Neuronal stem cell (in vitro differentiated cells): Measurements from ENCODE around the gene CTNNBIP1.
A peak's percentile ranks its signal among the peaks of the same experiment; 100 is the strongest.

ENCODE experiments used
- DNase-seq: peaks from one replicate; pipeline ENCODE4 v3.0.0-alpha.2; 2013; ENCODE audit warnings: low spot score
- H2AFZ ChIP-seq: one replicate; pipeline ENCODE4 v1.6.1; 2013; ENCODE audit warnings: mild to moderate bottlenecking, low read length, inconsistent platforms
- H2AK5ac ChIP-seq: 2 replicates; pipeline ENCODE4 v1.6.1; 2013; ENCODE audit warnings: low read depth, mild to moderate bottlenecking, inconsistent platforms, low read length, moderate library complexity, mixed read lengths
- H2BK120ac ChIP-seq: 2 replicates; pipeline ENCODE4 v1.6.1; 2013; ENCODE audit warnings: low read depth, mild to moderate bottlenecking, inconsistent platforms, low read length, moderate library complexity, mixed read lengths
- H2BK12ac ChIP-seq: one replicate; pipeline ENCODE4 v1.6.1; 2013; ENCODE audit warnings: low read length, inconsistent platforms
- H2BK15ac ChIP-seq: 2 replicates; pipeline ENCODE4 v1.6.1; 2013; ENCODE audit warnings: mild to moderate bottlenecking, low read length, inconsistent platforms, mixed read lengths
- H2BK5ac ChIP-seq: one replicate; pipeline ENCODE4 v1.6.1; 2013; ENCODE audit warnings: inconsistent platforms, mild to moderate bottlenecking, low read length, moderate library complexity
- H3K14ac ChIP-seq: one replicate; pipeline ENCODE4 v1.6.1; 2013; ENCODE audit warnings: low read length, inconsistent platforms
- H3K18ac ChIP-seq: 2 replicates; pipeline ENCODE4 v1.6.1; 2013; ENCODE audit warnings: low read length, inconsistent platforms
- H3K23ac ChIP-seq: 2 replicates; pipeline ENCODE4 v1.6.1; 2013; ENCODE audit warnings: low read depth, mild to moderate bottlenecking, mixed read lengths, low read length, inconsistent platforms; ENCODE audit not compliant: poor library complexity
- H3K27ac ChIP-seq: replicated peaks from 3 replicates; pipeline ENCODE4 v1.5.1; 2013; ENCODE audit warnings: low read length, inconsistent platforms
- H3K27me3 ChIP-seq, 3 experiments: 2 replicates each; pipeline ENCODE4 v1.6.1; 2013; ENCODE audit warnings: low read length in 3 of 3, mild to moderate bottlenecking in 2 of 3, inconsistent platforms in 1 of 3, low read depth in 1 of 3, mixed read lengths in 1 of 3, moderate library complexity in 1 of 3; ENCODE audit not compliant: control insufficient read depth in 3 of 3, insufficient read depth in 3 of 3
- H3K36me3 ChIP-seq, 2 donors: replicated peaks in 1 of 2; 2 replicates each; pipeline ENCODE4 v1.6.1; 2013; ENCODE audit warnings: low read length in 2 of 2; ENCODE audit not compliant: control insufficient read depth in 2 of 2, insufficient read depth in 2 of 2
- H3K4ac ChIP-seq: 2 replicates; pipeline ENCODE4 v1.6.1; 2013; ENCODE audit warnings: inconsistent platforms, mild to moderate bottlenecking, low read length, moderate library complexity
- H3K4me1 ChIP-seq, 2 donors: 1 replicate in 1 of 2; 2 replicates in 1 of 2; pipeline ENCODE4 v1.6.1; 2013; ENCODE audit warnings: low read length in 2 of 2, low read depth in 1 of 2; ENCODE audit not compliant: control insufficient read depth in 2 of 2, insufficient read depth in 1 of 2
- H3K4me2 ChIP-seq: one replicate; pipeline ENCODE4 v1.6.1; 2013; ENCODE audit warnings: mild to moderate bottlenecking, low read length, inconsistent platforms; ENCODE audit not compliant: insufficient read depth, poor library complexity, severe bottlenecking
- H3K4me3 ChIP-seq, 2 donors: 2 replicates each; pipeline ENCODE4 v1.5.1; 2013; ENCODE audit warnings: low read length in 2 of 2, mild to moderate bottlenecking in 2 of 2, inconsistent platforms in 1 of 2, moderate library complexity in 1 of 2
- H3K79me1 ChIP-seq: one replicate; pipeline ENCODE4 v1.6.1; 2013; ENCODE audit warnings: low read depth, mild to moderate bottlenecking, inconsistent platforms, low read length, moderate library complexity
- H3K9ac ChIP-seq: one replicate; pipeline ENCODE4 v1.6.1; 2013; ENCODE audit warnings: mild to moderate bottlenecking, low read depth, low read length, inconsistent platforms; ENCODE audit not compliant: poor library complexity
- H3K9me3 ChIP-seq, 2 donors: replicated peaks in 1 of 2; 2 replicates each; pipeline versions ENCODE3 to v1.6.1; 2013; ENCODE audit warnings: low read length in 2 of 2, mild to moderate bottlenecking in 2 of 2, inconsistent platforms in 1 of 2, low read depth in 1 of 2, mixed read lengths in 1 of 2, moderate library complexity in 1 of 2; ENCODE audit not compliant: control insufficient read depth in 2 of 2, insufficient read depth in 1 of 2
- H4K8ac ChIP-seq: one replicate; pipeline ENCODE4 v1.6.1; 2013; ENCODE audit warnings: low read depth, mild to moderate bottlenecking, inconsistent platforms, low read length, moderate library complexity
- H4K91ac ChIP-seq: one replicate; pipeline ENCODE4 v1.6.1; 2013; ENCODE audit warnings: low read length, low read depth, mild to moderate bottlenecking, inconsistent platforms; ENCODE audit not compliant: poor library complexity
- WGBS, 2 donors: extraction: QIAGEN DNeasy Blood & Tissue Kit; methylation state at CpG; one replicate each; pipeline ENCODE4 v1.1.7; 2013; ENCODE audit warnings: missing lambda C conversion rate in 2 of 2, mixed read lengths in 1 of 2; ENCODE audit not compliant: insufficient read length in 2 of 2, insufficient replicate concordance in 1 of 2; ENCODE audit errors: extremely low coverage in 2 of 2; 5-methylcytosine and 5-hydroxymethylcytosine counted together

Gene CTNNBIP1

DNA sequence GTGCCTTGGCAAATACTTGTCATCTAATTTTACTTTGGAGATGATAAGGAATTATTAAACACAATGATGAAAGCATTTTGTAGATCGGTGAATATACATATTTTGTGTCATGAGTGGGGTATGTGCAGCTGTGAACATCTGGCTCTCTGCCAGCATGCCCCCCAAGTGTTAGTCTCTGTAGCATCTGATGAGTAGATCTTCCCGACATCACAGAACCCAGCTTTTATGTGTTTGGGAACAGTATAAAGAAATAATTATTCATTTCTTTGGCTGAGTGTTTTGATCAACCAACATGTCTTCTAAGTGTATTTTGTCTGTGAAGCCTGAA, 4.5 kb upstream of the CTNNBIP1 start:
- Histone ChIP-seq H3K23ac (no peak overlapping the region), H2BK15ac (no peak overlapping the region), H3K4me3 (no peak overlapping the region), H3K4me2 (no peak overlapping the region), H3K27ac (no peak overlapping the region), H3K4ac (no peak overlapping the region), H3K9me3 (no peaks in the 10 kb centered on the region), H3K36me3 (no peaks in the 10 kb centered on the region), H2AK5ac (no peak overlapping the region), H2AFZ (peak overlapping the region; percentile 27), H3K14ac (no peak overlapping the region), H2BK5ac (no peak overlapping the region), H2BK12ac (no peak overlapping the region), H3K4me1 (peaks cover 0 to 7% of the 10 kb centered on the region in 2 donors), H2BK120ac (no peak overlapping the region), H3K18ac (no peak overlapping the region), H3K27me3 (no peaks in the 10 kb centered on the region), H3K9ac (no peak overlapping the region), H3K79me1 (no peaks in the 10 kb centered on the region), H4K91ac (no peak overlapping the region), H4K8ac (no peak overlapping the region)
- DNase-seq, result no peak
- no CpG with 5 or more reads among the region's 2 CpGs for WGBS, 2 donors

DNA sequence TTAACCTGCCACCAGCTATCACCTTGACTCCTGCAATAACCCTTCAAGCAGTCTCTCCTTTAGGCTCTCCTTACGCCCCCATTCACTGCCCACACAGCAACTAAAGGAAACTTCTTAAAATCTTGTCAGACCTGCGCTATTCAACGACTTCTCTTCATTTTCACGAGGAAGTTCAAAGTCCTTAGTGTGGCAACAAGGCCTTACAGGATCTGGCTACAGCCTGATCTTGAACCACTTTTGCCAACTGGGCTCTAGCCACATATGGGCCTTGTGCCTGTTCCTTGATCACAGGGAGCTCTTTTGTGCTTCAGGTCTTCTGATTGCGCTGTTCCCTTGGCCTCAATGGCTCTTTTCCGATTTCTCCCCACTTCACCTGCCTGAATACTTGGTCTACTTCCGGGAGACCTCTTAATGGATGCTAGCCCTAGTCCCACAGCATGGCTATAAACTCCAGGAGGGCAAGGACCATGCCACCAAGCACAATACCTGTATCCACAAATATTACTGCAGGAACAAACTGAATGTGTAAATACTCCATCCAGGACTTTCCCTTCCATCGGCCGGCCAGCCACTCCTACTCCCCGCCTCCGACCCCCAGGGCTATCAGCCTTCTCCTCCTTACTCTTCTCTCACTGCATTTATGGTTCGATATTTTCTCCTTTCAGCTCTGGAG, 2.3 kb upstream of the CTNNBIP1 start:
- Histone ChIP-seq H2AK5ac (no peak overlapping the region), H2BK15ac (no peak overlapping the region), H3K27me3 (no peaks in the 10 kb centered on the region), H3K23ac (no peak overlapping the region), H3K4me2 (no peak overlapping the region), H3K18ac (no peak overlapping the region), H3K4ac (no peak overlapping the region), H4K8ac (no peak overlapping the region), H4K91ac (no peak overlapping the region), H3K9ac (no peak overlapping the region), H3K27ac (no peak overlapping the region), H2BK12ac (no peak overlapping the region), H2BK5ac (no peak overlapping the region), H3K4me3 (no peak overlapping the region), H3K36me3 (no peaks in the 10 kb centered on the region), H2BK120ac (no peak overlapping the region), H3K79me1 (no peaks in the 10 kb centered on the region), H3K9me3 (no peaks in the 10 kb centered on the region), H3K14ac (no peak overlapping the region), H2AFZ (no peak overlapping the region), H3K4me1 (peaks cover 3 to 11% of the 10 kb centered on the region in 2 donors)
- DNase-seq, result no peak
- WGBS, 2 donors, result no CpG with 5 or more reads among the region's 12 CpGs

DNA sequence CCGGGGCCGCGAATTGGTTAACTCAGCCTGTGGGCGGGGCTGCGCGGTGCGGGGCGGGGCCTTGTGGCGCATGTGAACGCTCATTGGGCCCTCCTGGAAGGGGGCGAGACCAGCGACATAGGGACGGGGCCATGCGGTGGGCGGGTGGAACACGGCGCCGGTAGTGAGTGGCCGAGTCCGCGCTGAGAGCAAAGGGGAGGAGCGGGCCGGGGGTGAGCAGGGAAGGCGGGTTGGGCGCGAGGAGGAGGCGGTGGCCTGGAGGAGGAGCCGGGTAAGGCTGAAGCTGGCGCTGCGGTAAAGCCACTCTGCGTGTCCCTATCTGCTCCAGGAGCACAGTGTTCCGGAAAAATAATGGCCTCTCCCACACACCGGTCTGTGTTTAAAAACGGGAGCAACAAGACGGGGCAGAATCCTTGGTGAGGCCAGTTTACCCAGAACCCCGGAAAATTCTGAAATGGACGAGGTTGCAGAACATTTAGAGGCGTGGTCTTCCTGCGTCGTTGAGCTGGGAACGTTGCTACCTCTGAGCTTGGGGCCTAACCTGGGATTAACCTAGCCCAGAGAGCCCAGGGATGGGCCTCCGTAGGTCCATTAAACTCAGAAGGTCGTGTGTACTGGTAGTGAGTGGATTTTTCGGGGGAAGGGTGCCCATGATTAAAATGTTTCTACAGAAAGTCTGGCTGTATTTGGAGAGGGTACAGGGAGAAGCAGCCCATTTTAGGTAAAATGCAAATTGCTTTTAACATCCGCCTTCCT, 532 bp upstream of the CTNNBIP1 start:
- peak overlapping the region; percentile 92 for H2AFZ ChIP-seq
- peak; percentile 98 for DNase-seq
- no peaks in the 10 kb centered on the region for H3K9me3 ChIP-seq
- no peaks in the 10 kb centered on the region for H3K27me3 ChIP-seq
- peak overlapping the region; percentile 77 for H3K18ac ChIP-seq
- H3K9ac ChIP-seq, result no peak overlapping the region
- WGBS, 2 donors, result no CpG with 5 or more reads among the region's 45 CpGs
- H2BK120ac ChIP-seq, result no peak overlapping the region
- H2AK5ac ChIP-seq, result peak overlapping the region; percentile 15
- no peak overlapping the region for H3K14ac ChIP-seq
- H3K36me3 ChIP-seq, result no peaks in the 10 kb centered on the region
- no peak overlapping the region for H2BK12ac ChIP-seq
- H3K4me3 ChIP-seq, result peak overlapping the region; percentile 74 to 79
- H2BK15ac ChIP-seq, result no peak overlapping the region
- H4K91ac ChIP-seq, result no peak overlapping the region
- H3K4me1 ChIP-seq, result peaks cover 3 to 7% of the 10 kb centered on the region in 2 donors
- no peak overlapping the region for H2BK5ac ChIP-seq
- peak overlapping the region; percentile 86 for H3K27ac ChIP-seq
- H3K79me1 ChIP-seq, result peaks cover 1% of the 10 kb centered on the region
- H3K4me2 ChIP-seq, result peak overlapping the region; percentile 74
- peak overlapping the region; percentile 94 for H3K23ac ChIP-seq
- H4K8ac ChIP-seq, result no peak overlapping the region
- H3K4ac ChIP-seq, result no peak overlapping the region

DNA sequence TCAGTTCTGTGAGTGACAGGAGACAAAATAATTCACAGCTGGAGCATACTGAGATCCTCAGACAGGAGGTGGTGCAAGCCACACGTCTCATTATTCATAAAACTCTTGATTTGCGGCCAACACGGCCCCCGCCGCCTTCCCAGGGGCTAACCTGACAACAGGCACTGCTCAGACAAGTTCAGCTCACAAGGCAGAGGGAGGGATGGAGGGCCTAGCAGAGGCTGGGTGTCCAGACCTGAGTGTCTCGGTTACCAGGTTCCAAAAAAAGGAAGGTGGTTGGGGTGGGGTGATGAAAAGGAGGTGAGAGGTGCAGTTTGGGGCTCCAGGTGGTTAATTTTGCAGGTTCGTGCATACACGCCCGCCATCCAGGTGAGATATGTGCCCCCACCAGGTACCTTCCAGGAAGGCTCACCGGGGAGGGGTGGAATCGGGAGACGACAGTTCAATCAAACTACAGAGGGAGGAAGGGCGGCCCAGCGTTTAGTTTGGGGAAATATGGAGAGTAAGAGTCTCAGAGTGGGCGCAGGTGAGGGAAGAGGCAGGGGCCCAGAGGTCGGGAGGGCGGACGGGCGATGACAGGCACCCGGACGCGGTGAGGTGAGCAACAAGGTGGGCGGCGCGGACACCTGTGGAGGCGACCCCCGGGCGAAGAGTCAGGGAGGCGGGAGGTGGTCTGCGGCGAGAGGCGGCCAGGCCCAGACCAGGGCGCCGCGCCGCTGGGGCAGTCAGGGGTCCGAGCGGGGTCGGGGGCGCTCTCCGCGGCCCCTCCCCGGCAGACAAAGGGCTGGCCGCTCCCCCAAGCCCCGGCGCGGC, 629 bp downstream of the CTNNBIP1 start:
- Histone ChIP-seq H3K9me3 (no peaks in the 10 kb centered on the region), H3K4me1 (peaks cover 5 to 6% of the 10 kb centered on the region in 2 donors), H2BK5ac (peak overlapping the region; percentile 58), H2BK12ac (peak overlapping the region; percentile 31), H3K27ac (peak overlapping the region; percentile 64), H2AK5ac (peak overlapping the region; percentile 88), H3K4me3 (peak overlapping the region; percentile 64 to 91), H3K27me3 (no peaks in the 10 kb centered on the region), H3K23ac (peak overlapping the region; percentile 95), H3K4ac (no peak overlapping the region), H3K9ac (peak overlapping the region; percentile 91), H3K14ac (peak overlapping the region; percentile 31), H3K36me3 (no peaks in the 10 kb centered on the region), H2BK15ac (peak overlapping the region; percentile 23), H2AFZ (peak overlapping the region; percentile 86), H3K18ac (peak overlapping the region; percentile 93), H4K8ac (no peak overlapping the region), H2BK120ac (no peak overlapping the region), H4K91ac (no peak overlapping the region), H3K79me1 (peaks cover 1% of the 10 kb centered on the region), H3K4me2 (peak overlapping the region; percentile 97)
- no CpG with 5 or more reads among the region's 47 CpGs for WGBS, 2 donors
- DNase-seq, result no peak
